Activated gamma-delta T cell (primary cell): ENCODE data around the gene PCID2.
A peak's percentile ranks its signal among the peaks of the same experiment; 100 is the strongest.

ENCODE experiments used
- DNase-seq: peaks from one replicate; lab custom pipeline; 2025; lab: John Stamatoyannopoulos, UW

Gene PCID2

DNA sequence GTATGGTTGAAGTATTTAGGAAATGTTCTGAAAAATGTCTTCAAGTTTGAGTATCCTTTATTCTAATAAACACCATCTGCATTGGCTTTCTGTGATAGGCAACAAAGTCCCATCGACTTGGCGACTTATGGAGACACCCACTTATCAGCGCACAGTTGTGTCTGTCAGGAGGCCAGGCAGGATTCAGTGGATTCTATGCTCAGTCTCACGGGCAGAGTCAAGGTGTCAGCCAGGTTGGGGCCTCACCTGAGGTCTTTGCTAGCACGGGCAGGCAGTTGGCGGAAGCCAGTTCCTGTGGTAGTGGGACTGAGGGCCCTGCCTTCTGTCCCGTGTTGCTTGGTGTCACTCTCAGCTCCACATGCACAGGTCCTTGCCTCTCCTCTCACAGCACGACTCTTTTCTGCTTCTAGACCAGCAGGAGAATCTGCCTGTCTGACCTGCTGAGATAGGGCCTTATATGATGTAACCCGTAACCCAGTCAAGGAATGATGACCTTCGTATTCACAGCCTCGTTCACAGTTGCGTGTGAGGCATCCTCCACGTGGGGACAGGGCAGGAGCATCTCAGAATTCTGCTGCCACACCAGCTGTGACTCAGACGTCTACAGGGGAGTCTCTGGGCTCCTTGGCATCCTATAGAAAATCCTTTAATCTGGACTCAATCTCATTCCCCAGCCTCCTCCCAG lies 10.9 kb upstream of the PCID2 start:
- no peak for DNase-seq

DNA sequence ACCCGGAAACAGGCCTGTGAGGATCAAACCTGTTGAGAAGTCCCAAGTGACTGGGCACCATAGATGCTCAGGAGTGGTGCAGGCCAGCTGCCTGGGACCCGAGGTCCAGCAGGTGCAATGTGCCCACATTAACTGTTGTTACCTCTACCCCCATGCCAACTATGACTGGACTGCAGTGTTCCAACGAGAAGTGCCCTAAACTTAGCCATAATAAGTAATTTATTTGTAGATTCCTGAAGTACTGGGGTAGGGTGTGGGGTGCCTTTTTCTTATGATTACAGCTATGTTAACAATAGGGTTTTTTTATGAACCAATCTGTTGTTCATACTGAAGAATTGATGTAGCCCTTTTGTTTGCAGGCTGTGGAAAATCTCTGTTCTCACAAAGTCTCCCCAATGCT lies 10.1 kb upstream of the PCID2 start:
- DNase-seq = no peak

DNA sequence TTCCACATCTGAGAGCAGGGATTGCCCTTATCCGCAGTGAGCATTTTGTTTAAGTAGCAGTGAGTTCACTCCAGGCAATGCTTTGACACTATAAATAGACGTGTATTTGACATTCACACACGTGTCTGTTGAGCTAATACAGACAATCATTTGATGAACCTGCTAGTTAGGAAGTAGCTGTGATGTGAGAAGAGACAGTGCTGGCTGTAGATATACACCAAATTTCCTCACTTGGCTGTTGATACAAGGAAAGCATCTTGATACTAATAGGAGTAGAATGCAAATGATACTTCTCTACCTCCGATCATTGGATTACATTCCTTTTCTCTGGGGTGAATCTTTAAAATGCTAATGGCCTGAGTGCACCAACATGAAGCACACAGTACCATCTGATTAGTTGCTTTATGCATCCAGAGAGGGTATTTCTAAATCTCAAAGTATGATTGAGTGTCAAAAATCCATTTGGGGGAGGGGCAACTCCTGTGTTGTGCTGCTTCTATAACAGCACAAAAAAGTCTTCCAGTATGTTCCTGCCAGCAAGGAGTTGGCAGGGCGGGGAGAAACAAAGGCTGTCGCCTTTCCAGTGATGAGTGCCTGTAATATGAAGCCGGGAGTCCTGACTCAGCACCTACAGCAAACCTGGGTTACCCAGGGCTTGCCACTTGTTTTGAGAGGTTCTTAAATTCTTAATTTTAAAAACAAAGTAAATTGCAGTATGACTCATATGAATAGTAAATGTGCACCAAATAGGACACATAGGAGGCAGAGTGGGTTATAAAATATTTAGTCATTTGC lies 8.0 kb upstream of the PCID2 start:
- DNase-seq = no peak

DNA sequence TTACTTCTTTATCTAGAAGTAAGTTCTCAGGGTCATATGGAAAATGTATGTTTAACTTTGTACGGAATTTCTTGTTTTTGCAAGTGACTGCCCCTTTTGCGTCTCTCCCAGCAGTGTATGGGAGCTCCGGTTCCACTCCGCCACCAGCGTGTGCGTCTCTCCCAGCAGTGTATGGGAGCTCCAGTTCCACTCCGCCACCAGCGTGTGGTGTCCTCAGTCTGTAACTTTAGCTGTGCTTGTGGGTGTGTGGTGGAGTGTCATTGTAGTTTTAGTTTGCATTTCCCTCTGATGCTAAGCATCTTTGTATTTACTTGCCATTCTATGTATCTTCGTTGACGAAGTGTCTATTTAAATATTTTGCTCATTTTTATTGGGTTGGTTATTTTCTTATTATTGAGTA lies 3.3 kb upstream of the PCID2 start:
- DNase-seq = no peak

DNA sequence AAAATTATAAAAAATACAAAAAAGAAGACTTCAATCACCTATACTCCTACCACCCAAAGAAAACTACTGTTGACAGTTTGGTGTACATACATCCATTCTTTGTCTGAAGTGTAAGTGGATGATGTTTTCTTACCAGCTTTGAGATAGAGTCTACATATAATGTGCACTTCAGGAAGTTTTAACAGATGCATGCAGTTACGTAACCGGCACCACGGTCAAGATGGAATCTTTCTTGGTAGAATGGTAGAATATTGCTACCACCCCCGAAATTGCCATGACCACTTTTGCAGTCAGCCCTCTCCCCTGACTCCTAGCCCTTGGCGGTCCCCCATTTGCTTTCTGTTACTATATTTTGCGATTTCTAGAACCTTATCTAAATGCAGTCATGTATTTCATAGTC lies 2.4 kb upstream of the PCID2 start:
- DNase-seq = no peak

DNA sequence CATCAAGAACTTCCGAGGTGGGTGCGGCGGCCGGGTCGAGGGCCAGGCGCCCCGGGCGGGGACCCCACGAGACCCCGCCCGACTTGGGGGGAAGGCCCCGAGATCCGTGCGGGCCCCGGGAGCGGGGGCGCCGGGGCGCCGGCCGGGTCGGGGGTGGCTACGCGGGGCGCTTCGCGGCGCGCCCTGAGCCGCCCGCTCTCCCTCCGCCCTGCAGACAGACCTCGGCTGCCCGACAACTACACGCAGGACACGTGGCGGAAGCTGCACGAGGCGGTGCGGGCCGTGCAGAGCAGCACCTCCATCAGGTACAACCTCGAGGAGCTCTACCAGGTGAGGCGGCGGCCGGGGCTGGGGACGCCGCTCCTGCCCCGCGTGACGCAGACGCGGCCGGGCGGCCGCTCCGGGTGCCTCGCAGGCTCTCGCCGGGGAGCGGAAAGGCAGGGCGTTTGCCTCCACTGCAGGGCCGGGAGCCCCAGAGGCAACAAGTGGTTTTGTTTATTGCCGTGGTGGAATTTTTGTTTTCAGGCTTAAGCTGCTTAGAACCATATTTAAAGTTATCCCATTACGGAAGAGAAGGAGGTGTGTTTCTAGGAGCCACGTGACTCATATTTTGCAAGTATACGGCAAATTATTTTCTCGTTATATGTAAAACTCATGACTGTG lies 1.4 kb upstream of the PCID2 start:
- peak; percentile 71 for DNase-seq

DNA sequence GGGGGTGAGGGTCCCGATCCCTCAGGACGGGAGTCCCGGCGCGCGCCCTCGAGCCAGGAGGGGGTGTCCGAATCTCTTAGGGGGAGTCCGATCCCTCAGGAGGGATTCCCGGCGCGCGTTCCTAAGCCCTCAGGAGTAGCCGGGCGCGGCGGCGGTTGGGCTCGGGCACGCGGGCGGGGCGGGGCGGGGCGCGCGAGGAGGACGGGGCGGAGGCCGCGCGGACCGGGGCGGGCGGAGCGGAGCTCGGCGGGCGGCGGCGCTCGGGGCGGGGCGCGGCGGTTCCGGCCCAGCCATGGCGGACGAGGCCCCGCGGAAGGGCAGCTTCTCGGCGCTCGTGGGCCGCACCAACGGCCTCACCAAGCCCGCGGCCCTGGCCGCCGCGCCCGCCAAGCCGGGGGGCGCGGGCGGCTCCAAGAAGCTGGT lies 878 bp upstream of the PCID2 start, which contains the start of gene CUL4A:
Gene CUL4A, plus strand, starts transcription at position 278 of the 423 bp plus-strand sequence. Its CDS starts 15 bp downstream, at position 293.
- DNase-seq = peak; percentile 53

DNA sequence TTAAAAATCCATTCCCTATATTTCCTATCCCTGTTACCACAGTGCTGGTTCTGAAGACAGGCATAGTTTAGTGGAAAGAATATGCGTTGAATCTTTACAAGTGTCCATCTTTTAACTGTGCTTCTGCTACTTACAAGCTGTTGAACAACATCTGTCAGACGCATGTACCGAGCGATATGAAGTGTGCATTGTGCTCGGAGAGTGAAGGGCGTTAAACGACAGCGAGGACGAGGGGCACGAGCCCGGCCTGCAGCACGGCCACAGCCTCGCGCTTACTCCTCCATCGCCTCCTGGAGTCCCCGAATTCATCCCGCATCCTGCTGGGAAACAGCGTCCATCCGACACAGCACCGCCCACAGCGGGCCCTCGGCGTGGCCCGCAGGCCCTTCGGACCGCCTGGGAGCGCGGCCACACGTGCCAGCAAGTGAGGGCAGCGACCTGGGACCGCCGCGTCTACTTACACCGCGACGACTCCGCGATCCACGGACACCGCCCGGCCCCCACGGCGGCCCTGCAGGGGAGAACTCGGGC lies 514 bp downstream of the PCID2 start:
- no peak for DNase-seq

DNA sequence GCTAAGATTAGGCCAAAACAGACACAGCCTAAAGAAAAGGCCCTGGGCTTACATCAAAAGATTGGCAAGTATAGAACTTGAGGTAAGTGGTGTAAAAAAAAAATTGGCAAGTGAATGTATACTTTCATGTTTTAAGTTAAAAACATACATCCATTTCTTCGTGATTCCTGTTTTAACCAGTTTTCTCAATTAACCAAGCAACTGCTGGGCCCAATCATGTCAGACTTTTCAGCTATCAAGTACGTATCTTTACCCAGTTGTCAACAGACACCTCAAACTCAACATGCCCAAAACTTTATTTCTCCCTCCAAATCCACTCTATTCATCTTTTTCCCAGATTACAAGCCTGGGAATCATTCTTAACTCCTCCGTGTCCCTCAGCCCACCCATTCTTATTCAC lies 1.0 kb downstream of the PCID2 start:
- no peak for DNase-seq

DNA sequence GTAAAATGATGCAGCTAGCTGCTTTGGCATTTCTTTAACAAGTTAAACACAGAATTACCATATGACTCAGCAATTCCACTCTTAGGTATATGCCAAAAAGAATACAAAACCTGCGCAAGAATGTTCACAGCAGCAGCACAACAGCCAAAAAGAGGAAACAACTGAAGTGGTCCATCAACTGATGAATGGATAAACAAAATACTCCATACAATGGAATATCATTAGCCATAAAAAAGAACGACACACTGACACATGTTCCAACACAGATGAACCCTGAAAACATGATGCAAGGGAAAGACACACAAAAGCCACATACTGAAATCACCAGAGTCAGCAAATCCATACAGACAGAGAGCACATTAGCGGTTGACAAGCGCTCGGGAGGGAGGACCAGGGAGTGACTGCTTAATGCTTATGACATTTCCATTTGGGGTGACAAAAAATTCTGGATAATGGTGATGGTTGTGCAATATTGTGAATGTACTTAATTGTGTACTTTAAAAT lies 3.0 kb downstream of the PCID2 start:
- DNase-seq = no peak

DNA sequence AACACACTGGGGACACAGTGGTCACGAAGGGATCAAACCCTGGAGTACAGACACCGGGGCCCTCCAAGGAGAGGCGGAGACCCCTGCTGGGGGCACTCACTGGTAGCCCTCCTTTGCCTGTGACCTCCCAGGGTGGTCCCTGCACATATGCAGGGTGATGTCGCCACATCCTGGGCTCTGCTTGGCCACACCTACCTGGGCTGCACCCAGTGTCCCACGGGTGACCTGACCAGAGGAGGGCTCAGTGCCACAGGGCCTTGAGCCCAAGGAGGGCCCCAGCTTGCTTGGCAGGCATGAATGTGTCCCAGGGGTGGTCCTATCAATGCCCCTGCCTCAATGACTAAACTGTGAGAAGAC lies 4.1 kb downstream of the PCID2 start:
- DNase-seq = no peak

DNA sequence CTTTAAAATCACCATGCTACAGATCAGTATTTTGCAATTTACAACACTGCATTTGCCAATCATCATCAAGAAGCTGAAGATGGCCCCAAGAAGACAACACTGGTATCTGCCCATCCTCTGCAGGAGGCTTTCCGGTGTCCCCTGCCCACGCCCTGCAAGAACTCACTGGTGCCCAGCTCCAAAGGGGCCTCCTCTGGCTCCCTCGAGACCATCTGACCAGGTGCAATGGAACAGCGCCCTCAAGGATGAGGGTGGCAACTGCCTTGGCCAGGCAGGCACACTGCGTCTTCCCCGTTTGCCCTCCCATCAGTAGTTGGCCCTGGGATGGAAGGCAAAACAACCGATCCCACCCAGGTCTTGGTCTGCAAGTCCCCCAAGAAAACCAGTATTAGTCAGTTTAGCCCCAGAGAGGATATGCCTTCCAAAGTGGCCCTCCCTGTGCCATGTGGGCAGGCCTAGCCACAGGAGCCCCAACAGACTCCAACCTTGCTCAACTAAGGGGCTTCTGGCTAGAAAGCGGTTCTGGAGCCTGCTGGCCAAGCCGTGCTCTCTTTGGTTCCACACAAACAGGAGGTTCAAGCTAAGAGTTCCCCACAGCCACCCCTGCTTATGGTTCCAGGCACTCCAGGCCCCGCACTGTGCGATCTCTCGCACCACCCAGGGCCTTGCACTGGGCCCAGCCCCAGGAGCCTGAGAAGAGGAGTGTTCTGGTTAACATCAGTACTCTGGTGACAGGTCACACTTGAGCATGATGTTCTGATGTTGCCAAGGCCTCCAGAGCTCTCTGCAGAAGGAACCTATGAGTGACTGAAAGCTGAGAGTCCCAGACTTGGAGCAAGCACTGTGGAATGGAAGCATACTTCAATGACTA lies 4.7 kb downstream of the PCID2 start:
- no peak for DNase-seq

DNA sequence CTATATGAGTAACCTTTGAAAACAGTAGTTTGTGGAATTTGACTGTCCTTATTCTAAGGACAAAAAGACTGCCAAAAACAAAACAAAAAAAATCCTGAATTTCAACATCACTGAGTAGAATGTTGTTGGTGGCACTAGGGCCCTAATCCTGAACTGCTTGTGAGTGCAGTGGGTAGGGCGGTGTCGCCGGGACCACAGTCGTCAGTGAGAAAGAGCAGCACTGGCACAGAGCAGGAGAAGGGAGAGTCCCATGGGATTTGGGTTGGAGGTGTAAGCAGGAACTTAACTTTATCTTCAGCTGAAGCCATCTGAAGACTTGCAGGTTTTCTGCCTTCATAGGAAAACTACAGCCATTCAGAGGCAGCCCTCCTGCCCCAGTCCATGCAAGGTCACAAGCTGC lies 5.6 kb downstream of the PCID2 start:
- DNase-seq = no peak

DNA sequence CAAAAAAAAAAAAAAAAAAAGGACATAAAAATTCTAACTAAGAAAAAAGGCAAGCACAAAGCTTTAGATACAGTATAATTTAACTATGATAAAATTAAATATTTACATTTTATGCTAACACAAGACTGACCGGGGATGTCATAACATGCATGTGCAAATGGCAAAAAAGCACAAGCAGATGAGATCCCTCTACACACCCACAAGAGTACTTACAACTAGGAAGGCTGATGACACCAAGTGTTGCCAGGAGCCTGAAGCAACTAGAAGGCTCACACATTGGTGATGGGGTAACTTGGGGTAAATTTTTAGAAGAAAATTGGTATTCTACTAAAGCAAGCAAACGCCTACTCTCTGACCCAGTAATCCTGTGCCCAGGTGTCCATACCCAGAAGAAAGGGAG lies 6.7 kb downstream of the PCID2 start:
- DNase-seq = no peak

DNA sequence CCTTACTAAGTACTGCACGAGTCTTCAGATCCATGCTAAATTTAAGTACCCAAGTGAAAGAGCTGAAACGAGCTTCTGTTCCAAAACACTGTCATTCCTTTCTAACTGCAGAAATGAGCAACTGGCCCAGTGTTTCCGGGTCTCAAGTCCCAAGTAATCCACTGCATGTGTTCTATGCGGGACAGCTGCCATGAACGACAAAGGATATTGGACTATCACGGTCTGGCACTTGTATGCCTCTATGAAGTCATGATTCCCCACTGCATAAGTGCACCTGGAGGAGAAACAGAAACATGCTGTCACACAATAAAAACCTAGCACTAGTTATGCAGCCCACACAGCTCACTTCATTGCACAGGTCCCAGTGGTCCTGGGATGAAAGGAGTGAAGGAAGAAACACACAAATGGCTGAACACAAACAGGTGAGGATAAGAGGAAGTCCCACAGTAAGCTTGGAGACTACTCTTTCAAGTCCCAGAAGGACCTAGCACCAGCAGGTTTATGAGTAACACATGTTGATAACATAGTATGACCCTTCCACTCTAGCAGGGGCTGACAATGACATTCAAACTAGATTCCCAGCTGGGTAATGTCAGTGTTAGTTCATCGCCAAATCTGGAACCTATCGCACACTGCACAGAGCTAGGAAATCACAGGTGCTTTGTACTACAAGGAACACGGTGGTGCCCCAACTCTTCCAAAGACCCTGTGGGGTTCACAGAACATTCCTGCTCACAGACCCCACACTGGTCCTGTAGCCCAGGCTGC lies 11.3 kb downstream of the PCID2 start:
- no peak for DNase-seq

DNA sequence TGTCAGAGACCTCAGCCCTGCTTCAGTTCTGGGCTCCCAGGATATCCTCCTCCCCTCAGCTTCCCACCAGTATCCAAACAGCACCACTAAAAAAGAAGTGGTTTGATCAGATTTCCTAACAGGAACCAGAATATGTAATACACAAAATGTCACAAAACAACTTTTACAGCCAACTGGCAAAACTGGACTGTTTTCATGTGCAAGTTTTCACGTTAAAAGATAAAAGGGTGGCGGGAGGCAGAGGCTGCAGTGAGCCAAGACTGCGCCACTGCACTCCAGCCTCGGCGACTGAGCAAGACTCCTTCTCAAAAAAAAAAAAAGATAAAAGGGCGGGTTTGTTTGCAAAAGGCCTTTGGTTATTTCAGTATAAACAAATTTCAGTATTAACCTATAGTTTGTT lies 13.1 kb downstream of the PCID2 start:
- no peak for DNase-seq

DNA sequence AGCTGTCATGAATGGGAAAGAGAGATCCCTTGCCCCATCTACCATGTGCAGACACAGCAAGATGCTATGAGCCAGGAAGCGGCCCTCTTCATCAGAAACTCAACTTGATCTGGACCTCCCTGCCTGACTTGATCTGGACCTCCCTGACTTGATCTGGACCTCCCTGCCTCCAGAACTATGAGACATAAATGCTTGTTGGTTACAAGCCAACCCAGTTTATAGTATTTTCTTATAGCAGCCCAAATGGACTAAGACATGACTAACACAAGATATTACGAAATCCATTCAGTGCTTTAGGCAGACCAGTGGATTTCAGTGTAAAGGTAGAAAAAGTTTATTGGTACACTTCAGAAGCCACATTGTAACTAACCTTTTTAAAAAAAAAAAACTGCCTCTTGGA lies 15.6 kb downstream of the PCID2 start:
- DNase-seq = no peak

DNA sequence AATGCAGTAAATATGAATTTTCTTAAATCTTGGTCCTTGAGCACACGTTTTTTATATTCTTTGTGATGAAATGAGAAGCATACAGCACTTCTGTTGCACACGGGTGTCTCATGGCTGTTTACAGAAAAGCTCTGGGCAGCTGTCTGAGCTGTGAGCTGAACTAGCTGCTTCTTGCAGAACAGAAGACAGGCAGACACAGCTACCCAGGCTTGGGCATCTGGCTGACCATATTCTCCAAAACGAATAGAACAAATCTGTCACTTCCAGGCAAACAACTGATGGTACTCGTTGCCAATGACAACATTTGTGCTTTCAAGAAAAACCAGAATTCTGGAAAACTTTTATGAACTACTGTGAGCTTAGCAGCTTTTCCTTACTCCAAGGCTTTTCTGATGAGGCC lies 16.2 kb downstream of the PCID2 start:
- DNase-seq = no peak

DNA sequence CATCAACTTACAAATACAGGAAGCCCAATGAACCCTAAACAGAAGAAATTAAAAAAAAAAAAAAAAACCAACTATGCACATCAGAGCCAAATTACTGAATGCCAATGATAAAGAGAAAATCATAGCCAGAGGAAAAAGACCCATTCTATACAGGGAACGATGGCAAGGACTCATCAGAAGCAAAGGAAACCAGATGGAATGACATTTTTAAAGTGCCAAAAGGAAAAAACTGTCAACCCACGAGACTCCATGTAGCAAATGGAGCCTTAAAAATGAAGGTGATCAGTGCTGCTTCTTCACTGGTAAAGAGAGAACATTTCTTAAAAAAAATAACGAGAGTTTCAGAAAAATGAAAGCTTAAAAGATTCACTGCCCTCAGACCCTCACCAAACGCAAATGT lies 18.3 kb downstream of the PCID2 start:
- no peak for DNase-seq

DNA sequence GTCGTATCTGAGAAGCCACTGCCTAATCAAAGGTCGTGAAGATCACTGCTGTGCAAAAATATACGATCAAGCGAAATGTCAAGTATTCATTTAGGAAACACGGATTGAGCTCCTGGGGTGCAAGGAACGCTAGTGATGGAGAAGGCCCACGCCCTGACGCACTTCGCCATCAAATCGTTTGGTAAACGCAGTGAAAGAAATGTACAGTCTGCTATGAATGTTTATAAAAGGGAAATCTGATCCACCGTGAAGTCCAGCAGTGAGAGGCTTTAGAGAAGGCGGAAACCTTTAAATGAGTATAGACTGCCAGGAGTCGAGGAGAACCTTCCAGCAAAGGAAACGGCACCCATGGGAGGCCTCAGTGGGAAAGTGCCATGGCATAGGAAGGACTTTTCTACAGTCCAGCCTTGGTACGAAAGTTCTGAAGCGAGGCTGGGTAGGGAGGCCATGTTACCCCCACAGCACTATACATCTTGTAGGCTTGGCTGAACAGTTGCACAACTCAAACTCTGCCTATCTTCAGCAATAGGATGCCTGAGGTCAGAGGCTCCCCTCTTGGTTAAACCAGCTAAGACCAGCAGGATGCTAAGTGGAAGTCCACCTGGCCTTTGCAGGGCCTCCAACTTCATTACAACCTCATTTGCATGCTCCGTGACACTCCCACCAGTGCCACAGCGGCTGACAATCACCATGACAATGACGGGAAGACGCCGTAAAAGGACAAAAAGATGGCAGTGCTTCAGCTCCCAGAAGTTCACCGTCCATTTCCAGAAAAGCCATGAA lies 20.4 kb downstream of the PCID2 start:
- DNase-seq = no peak
